Hepatic stellate cell (primary cell): ENCODE data around the gene FREM2.

Source experiments
- DNase-seq: peaks from one replicate; pipeline ENCODE4 v3.0.0; 2011; ENCODE audit warnings: low spot score

FREM2 gene

GRCh38 chr13:38824342-38824741 lies 137.5 kb downstream of the FREM2 start:
- no peak for DNase-seq

- no peak for DNase-seq
These were observed 139.4 kb downstream of the FREM2 start for GRCh38 chr13:38826182-38826813.

- DNase-seq = no peak
These were observed 143.7 kb downstream of the FREM2 start for GRCh38 chr13:38830442-38831045.

GRCh38 chr13:38844581-38844980 lies 157.7 kb downstream of the FREM2 start:
- no peak for DNase-seq

- DNase-seq = no peak
These were observed 161.5 kb downstream of the FREM2 start for GRCh38 chr13:38848360-38848759.

GRCh38 chr13:38849315-38849714 lies 162.4 kb downstream of the FREM2 start:
- DNase-seq = no peak

- DNase-seq = no peak
These were observed 164.2 kb downstream of the FREM2 start for GRCh38 chr13:38850868-38851626.

GRCh38 chr13:38854226-38854625 lies 167.3 kb downstream of the FREM2 start:
- DNase-seq = no peak

GRCh38 chr13:38856065-38856464 lies 169.2 kb downstream of the FREM2 start:
- no peak for DNase-seq

GRCh38 chr13:38862443-38862842 lies 175.6 kb downstream of the FREM2 start:
- DNase-seq = no peak

GRCh38 chr13:38863536-38863935 lies 176.7 kb downstream of the FREM2 start:
- DNase-seq = no peak

GRCh38 chr13:38866649-38867048 lies 179.8 kb downstream of the FREM2 start:
- DNase-seq = no peak

- no peak for DNase-seq
These were observed 181.5 kb downstream of the FREM2 start for GRCh38 chr13:38868399-38868798.

- no peak for DNase-seq
These were observed 182.0 kb downstream of the FREM2 start for GRCh38 chr13:38868870-38869269.

- no peak for DNase-seq
These were observed 184.4 kb downstream of the FREM2 start for GRCh38 chr13:38871275-38871674.

- DNase-seq = peak; percentile 3
These were observed 185.8 kb downstream of the FREM2 start for GRCh38 chr13:38872693-38873092.

- no peak for DNase-seq
These were observed 188.5 kb downstream of the FREM2 start for GRCh38 chr13:38875186-38875875.

GRCh38 chr13:38879278-38879677 lies 192.4 kb downstream of the FREM2 start:
- DNase-seq = no peak

GRCh38 chr13:38879786-38880185 lies 192.9 kb downstream of the FREM2 start:
- no peak for DNase-seq

GRCh38 chr13:38880397-38880796 lies 193.5 kb downstream of the FREM2 start:
- DNase-seq = no peak

- no peak for DNase-seq
These were observed 196.9 kb downstream of the FREM2 start for GRCh38 chr13:38883783-38884182.

GRCh38 chr13:38888309-38888708 lies 201.4 kb downstream of the FREM2 start:
- no peak for DNase-seq

- DNase-seq = no peak
These were observed 208.2 kb downstream of the FREM2 start for GRCh38 chr13:38895075-38895474.
